Smooth muscle cell (in vitro differentiated cells): ENCODE results near the gene AGRN. TPM values are rescaled to one million over a fixed set of nuclear protein-coding genes. Genes with fewer than 3 reads are reported as not detected.

Experiments used
- DNase-seq: peaks from one replicate; lab custom pipeline; 2025; ENCODE audit not compliant: unreplicated experiment; lab: John Stamatoyannopoulos, UW
- H2AFZ ChIP-seq: fragments of 200-600 bp; sonication (generic); 2 replicates; pipeline ENCODE4 v1.6.0; 2016; ENCODE audit warnings: antibody characterized with exemption, low read depth, mild to moderate bottlenecking
- H3F3A ChIP-seq: fragments of 200-600 bp; sonication (generic); 2 replicates; pipeline ENCODE4 v1.6.0; 2017; ENCODE audit warnings: antibody characterized with exemption, low read depth
- H3K27ac ChIP-seq: fragments of 200-600 bp; sonication (generic); 2 replicates; pipeline ENCODE4 v1.5.1; 2016; ENCODE audit warnings: low read depth, mild to moderate bottlenecking
- H3K27me3 ChIP-seq: fragments of 200-600 bp; sonication (generic); 2 replicates; pipeline ENCODE4 v1.6.1; 2016; ENCODE audit warnings: low read depth, mild to moderate bottlenecking
- H3K36me3 ChIP-seq: fragments of 200-600 bp; sonication (generic); 2 replicates; pipeline ENCODE4 v1.5.1; 2016; ENCODE audit warnings: low read depth
- H3K4me1 ChIP-seq: fragments of 200-600 bp; sonication (generic); 2 replicates; pipeline ENCODE4 v1.5.1; 2016; ENCODE audit warnings: low read depth
- H3K4me2 ChIP-seq: fragments of 200-600 bp; sonication (generic); 2 replicates; pipeline ENCODE4 v1.6.0; 2016; ENCODE audit warnings: mild to moderate bottlenecking
- H3K4me3 ChIP-seq: fragments of 200-600 bp; sonication (generic); 2 replicates; pipeline ENCODE4 v1.5.1; 2016; ENCODE audit warnings: mild to moderate bottlenecking
- H3K79me2 ChIP-seq: fragments of 200-600 bp; sonication (generic); 2 replicates; pipeline ENCODE4 v1.6.0; 2016; ENCODE audit warnings: low read depth, mild to moderate bottlenecking
- H3K9ac ChIP-seq: fragments of 200-600 bp; sonication (generic); 2 replicates; pipeline ENCODE4 v1.6.0; 2016; ENCODE audit warnings: low read depth
- H3K9me3 ChIP-seq: fragments of 200-600 bp; sonication (generic); replicated peaks from 2 replicates; pipeline ENCODE4 v1.5.1; 2016; ENCODE audit warnings: low read depth
- H4K20me1 ChIP-seq: fragments of 200-600 bp; sonication (generic); 2 replicates; pipeline ENCODE4 v1.6.0; 2016; ENCODE audit warnings: low read depth
- CTCF ChIP-seq: fragments of 200-600 bp; sonication (generic); IDR thresholded peaks from 2 replicates; pipeline ENCODE4 v1.5.1; 2017; ENCODE audit warnings: borderline replicate concordance, mild to moderate bottlenecking, antibody characterized with exemption; ENCODE audit not compliant: insufficient read depth, poor library complexity, severe bottlenecking
- WGBS: methylation state at CpG from one replicate; pipeline ENCODE4 v1.1.7; 2016; ENCODE audit warnings: low lambda C conversion rate; 5-methylcytosine and 5-hydroxymethylcytosine counted together
- polyA plus RNA-seq: library from polyadenylated mRNA; unstranded; fragments of >200 nt; fragmentation: Nextera tagmentation; extraction: Ambion mirVana; gene quantifications from 2 replicates; pipeline ENCODE4 v1.2.1, GENCODE V29; 2016
- total RNA-seq: library from RNA; depleted of rRNA; stranded (reverse); fragments of >200 nt; gene quantifications from 2 replicates; pipeline ENCODE4 v1.2.3, GENCODE V29; 2014

Gene AGRN
- total and polyA plus RNA-seq, 2 experiments from 2014 or later, result 17.5 to 24.7 TPM

- TF ChIP-seq CTCF, result no peak
- Histone ChIP-seq H3K9me3 (no peaks in the 10 kb centered on the region), H3F3A (no peaks in the 10 kb centered on the region), H4K20me1 (peaks cover 46% of the 10 kb centered on the region), H3K27me3 (no peaks in the 10 kb centered on the region), H3K4me2 (peak overlapping the region; percentile 68), H2AFZ (no peak overlapping the region), H3K4me1 (peaks cover 21% of the 10 kb centered on the region), H3K79me2 (no peaks in the 10 kb centered on the region), H3K27ac (no peak overlapping the region), H3K4me3 (peak overlapping the region; percentile 24), H3K36me3 (no peaks in the 10 kb centered on the region), H3K9ac (no peak overlapping the region)
- no peak for DNase-seq
- 82% methylated on average over 18 of the region's 31 CpGs for WGBS
These were observed 5.1 kb downstream of the AGRN start for GRCh38 chr1:1024771-1025699.

- no peaks in the 10 kb centered on the region for H3K27me3 ChIP-seq
- no peak for TF ChIP-seq CTCF
- DNase-seq, result no peak
- H3K4me1 ChIP-seq, result peaks cover 21% of the 10 kb centered on the region
- no peak overlapping the region for H3K9ac ChIP-seq
- no peak overlapping the region for H3K27ac ChIP-seq
- no peaks in the 10 kb centered on the region for H3K36me3 ChIP-seq
- H4K20me1 ChIP-seq, result peaks cover 46% of the 10 kb centered on the region
- no peaks in the 10 kb centered on the region for H3K79me2 ChIP-seq
- 83% methylated on average over 9 of the region's 10 CpGs for WGBS
- H3K9me3 ChIP-seq, result no peaks in the 10 kb centered on the region
- H3F3A ChIP-seq, result no peaks in the 10 kb centered on the region
- H3K4me3 ChIP-seq, result no peak overlapping the region
- H3K4me2 ChIP-seq, result no peak overlapping the region
- no peak overlapping the region for H2AFZ ChIP-seq
These were observed 5.8 kb downstream of the AGRN start for GRCh38 chr1:1025730-1026129.

DNA sequence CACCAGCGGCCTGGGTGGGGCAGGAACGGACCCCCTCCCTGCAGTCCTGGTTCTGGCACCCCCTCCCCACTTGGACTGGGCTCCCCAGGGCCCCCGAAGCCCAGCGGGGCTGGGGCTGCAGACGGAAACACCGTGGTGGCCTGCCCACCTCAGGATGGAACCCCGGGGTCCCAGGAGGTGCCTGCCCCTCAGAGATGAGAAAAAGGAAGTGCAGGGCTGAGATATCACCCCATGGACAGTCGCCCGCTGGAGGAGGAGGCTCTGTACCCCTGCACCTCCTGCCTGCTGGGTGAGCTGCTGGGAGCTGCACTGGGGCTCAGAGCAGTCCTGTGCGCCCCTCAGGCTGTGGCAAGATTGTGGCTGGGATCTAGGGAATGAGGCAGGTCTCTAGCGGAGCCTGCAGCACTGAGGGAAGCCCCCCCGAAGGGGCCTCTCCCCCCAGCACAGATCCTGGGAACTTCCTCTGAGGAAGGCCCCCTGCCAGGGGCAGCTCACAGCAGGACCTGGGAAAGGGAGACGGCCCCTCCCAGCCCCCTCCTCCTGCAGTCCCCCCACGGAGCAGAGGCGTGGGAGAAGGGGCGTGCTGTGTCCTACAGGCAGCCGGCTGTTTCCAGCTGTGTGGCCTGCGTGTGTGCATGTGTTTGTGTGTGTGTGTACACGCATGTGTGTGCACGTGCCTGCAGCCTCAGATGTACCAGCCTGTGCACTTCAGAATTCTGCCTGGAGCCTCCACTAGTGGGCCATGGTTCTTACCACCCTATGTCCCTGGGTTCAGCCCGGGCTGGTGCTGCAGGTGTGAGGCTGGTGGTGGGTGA, 6.9 kb downstream of the AGRN start:
- Histone ChIP-seq H3K9ac (no peak overlapping the region), H3K27ac (no peak overlapping the region), H3K9me3 (no peaks in the 10 kb centered on the region), H4K20me1 (peaks cover 55% of the 10 kb centered on the region), H3F3A (no peaks in the 10 kb centered on the region), H3K27me3 (no peaks in the 10 kb centered on the region), H3K36me3 (no peaks in the 10 kb centered on the region), H3K4me2 (no peak overlapping the region), H3K4me3 (no peak overlapping the region), H3K79me2 (no peaks in the 10 kb centered on the region), H2AFZ (no peak overlapping the region), H3K4me1 (peaks cover 10% of the 10 kb centered on the region)
- no peak for TF ChIP-seq CTCF
- 89% methylated on average over 19 of the region's 21 CpGs for WGBS
- DNase-seq, result no peak
